Keratinocyte (primary cell): ENCODE data around the gene AFMID. TPM values are rescaled to one million over a fixed set of nuclear protein-coding genes. Genes with fewer than 3 reads are reported as not detected.
A peak's percentile ranks its signal among the peaks of the same experiment; 100 is the strongest.

Experiments used
- DNase-seq: peaks from one replicate; pipeline ENCODE4 v3.0.0-alpha.2; 2011; ENCODE audit warnings: low read depth, missing footprints, low spot score
- FAIRE-seq: peaks from 2 replicates; lab custom pipeline; 2011; peaks lifted over from hg19 to GRCh38; lab: Jason Lieb, UNC
- H2AFZ ChIP-seq: 2 replicates; pipeline ENCODE4 v1.6.0; 2012; ENCODE audit warnings: low read length, control low read depth, inconsistent platforms; ENCODE audit not compliant: control insufficient read depth
- H3K27ac ChIP-seq: 2 replicates; pipeline ENCODE4 v1.5.1; 2011; ENCODE audit warnings: low read length; ENCODE audit not compliant: control insufficient read depth, insufficient read depth
- H3K27me3 ChIP-seq: 3 replicates; pipeline ENCODE4 v1.6.0; 2011; ENCODE audit warnings: low read length; ENCODE audit not compliant: control insufficient read depth, insufficient read depth; ENCODE audit errors: extremely low read depth
- H3K36me3 ChIP-seq, 2 experiments: 2 replicates in 1 of 2; 3 replicates in 1 of 2; pipeline ENCODE4 v1.5.1; 2011; ENCODE audit warnings: low read length in 2 of 2, mild to moderate bottlenecking in 1 of 2; ENCODE audit not compliant: control insufficient read depth in 2 of 2, insufficient read depth in 2 of 2; ENCODE audit errors: extremely low read depth in 1 of 2
- H3K4me1 ChIP-seq: 3 replicates; pipeline ENCODE4 v1.5.1; 2011; ENCODE audit warnings: low read length; ENCODE audit not compliant: control insufficient read depth, insufficient read depth; ENCODE audit errors: extremely low read depth
- H3K4me2 ChIP-seq: 3 replicates; pipeline ENCODE4 v1.6.0; 2011; ENCODE audit warnings: low read depth, low read length; ENCODE audit not compliant: control insufficient read depth, insufficient read depth; ENCODE audit errors: extremely low read depth
- H3K4me3 ChIP-seq, 3 experiments: fragments of 200-600 bp in 1 of 3; sonication (generic) in 1 of 3; 2 replicates in 2 of 3; 3 replicates in 1 of 3; pipeline ENCODE4 v1.5.1; 2011 to 2016; ENCODE audit warnings: low read length in 3 of 3, mild to moderate bottlenecking in 3 of 3, control low read depth in 2 of 3, inconsistent platforms in 1 of 3, low read depth in 1 of 3, mixed read lengths in 1 of 3, mixed run types in 1 of 3, moderate library complexity in 1 of 3; ENCODE audit not compliant: control insufficient read depth in 2 of 3, insufficient read depth in 2 of 3; ENCODE audit errors: extremely low read depth in 1 of 3
- H3K79me2 ChIP-seq: 2 replicates; pipeline ENCODE4 v1.6.0; 2012; ENCODE audit warnings: low read length; ENCODE audit not compliant: control insufficient read depth, insufficient read depth
- H3K9ac ChIP-seq: 3 replicates; pipeline ENCODE4 v1.6.0; 2011; ENCODE audit warnings: low read length; ENCODE audit not compliant: control insufficient read depth, insufficient read depth; ENCODE audit errors: extremely low read depth
- H3K9me1 ChIP-seq: 3 replicates; pipeline ENCODE4 v1.6.0; 2011; ENCODE audit warnings: low read length; ENCODE audit not compliant: control insufficient read depth, insufficient read depth; ENCODE audit errors: extremely low read depth
- H3K9me3 ChIP-seq: 2 replicates; pipeline ENCODE4 v1.5.1; 2012; ENCODE audit warnings: low read depth, low read length; ENCODE audit not compliant: control insufficient read depth
- H4K20me1 ChIP-seq: 3 replicates; pipeline ENCODE4 v1.6.0; 2011; ENCODE audit warnings: low read length; ENCODE audit not compliant: control insufficient read depth, insufficient read depth; ENCODE audit errors: extremely low read depth
- EZH2 ChIP-seq: IDR thresholded peaks from one replicate; pipeline ENCODE4 v1.6.1; 2012; ENCODE audit warnings: inconsistent platforms, mild to moderate bottlenecking, low read length, moderate library complexity
- dilution Hi-C: fragments of 300-500 bp; cut with MboI; formaldehyde crosslinking; loops from one replicate; pipeline ENCODE4 v1.7.0; 2020; ENCODE audit warnings: low sequenced_read_pairs; ENCODE audit not compliant: extremely low pct_ligation_motif_present
- polyA plus RNA-seq, 5 experiments: library from polyadenylated mRNA; depleted of rRNA in 3 of 5; stranded (reverse) in 3 of 5; stranded (forward) in 1 of 5; unstranded in 1 of 5; fragments of >200 nt; gene quantifications; 1 replicate in 1 of 5; 2 replicates in 3 of 5; 3 replicates in 1 of 5; pipeline versions ENCODE4 v1.2.1 to v1.2.3, GENCODE V29; 2011 to 2012; ENCODE audit warnings: missing spikeins in 2 of 5, low read depth in 1 of 5, low replicate concordance in 1 of 5
- TF ChIP-seq, protein P1 (sequence below), 3 experiments: IDR thresholded peaks in 1 of 3; conservative IDR thresholded peaks in 1 of 3; optimal IDR thresholded peaks in 1 of 3; 2 replicates in 2 of 3; 3 replicates in 1 of 3; pipeline versions ENCODE3 to v1.5.1; 2011; ENCODE audit warnings: low read length in 3 of 3, mild to moderate bottlenecking in 3 of 3, moderate library complexity in 2 of 3, control low read depth in 1 of 3, inconsistent platforms in 1 of 3; ENCODE audit not compliant: insufficient read depth in 2 of 3; ENCODE audit errors: extremely low read depth in 1 of 3

The AFMID gene
- polyA plus RNA-seq, 1 donor (not counting 4 experiments of a cell fraction or from before 2014, with no cell fraction given), result 21.6 TPM

DNA sequence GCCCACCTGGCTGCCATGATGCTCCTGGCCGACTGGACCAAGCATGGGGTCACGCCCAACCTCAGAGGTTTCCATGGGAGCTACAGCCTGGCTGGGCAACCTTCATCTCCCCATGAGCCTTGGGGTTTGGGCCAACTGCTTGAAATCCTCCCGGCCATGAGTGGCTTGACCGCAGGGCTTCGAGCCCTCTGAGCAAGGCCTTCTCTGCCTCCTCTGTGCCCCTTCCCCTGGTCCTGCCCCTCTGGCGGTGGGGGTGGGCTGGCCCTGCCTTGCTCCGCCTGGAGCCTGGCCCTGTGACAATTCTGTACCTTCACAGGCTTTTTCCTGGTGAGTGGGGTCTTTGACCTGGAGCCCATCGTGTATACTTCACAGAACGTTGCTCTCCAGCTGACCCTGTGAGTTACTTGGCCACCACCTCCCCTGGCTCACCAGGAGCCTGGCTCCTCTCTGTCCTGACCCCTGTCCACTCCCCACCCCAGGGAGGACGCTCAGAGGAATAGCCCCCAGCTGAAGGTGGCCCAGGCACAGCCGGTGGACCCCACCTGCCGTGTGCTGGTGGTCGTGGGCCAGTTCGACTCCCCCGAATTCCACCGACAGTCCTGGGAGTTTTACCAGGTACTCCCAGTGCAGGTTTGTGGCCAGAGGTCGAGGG is 18.1 kb downstream of the AFMID start:
- no peaks in the 10 kb centered on the region for H4K20me1 ChIP-seq
- no peaks in the 10 kb centered on the region for H3K27me3 ChIP-seq
- no peak overlapping the region for H3K4me2 ChIP-seq
- H3K27ac ChIP-seq, result no peak overlapping the region
- DNase-seq, result no peak
- H3K4me3 ChIP-seq, result no peak overlapping the region
- H3K9ac ChIP-seq, result no peak overlapping the region
- no peak overlapping the region for H2AFZ ChIP-seq
- no peak for FAIRE-seq
- no peaks in the 10 kb centered on the region for H3K4me1 ChIP-seq
- H3K36me3 ChIP-seq, result peaks cover 0 to 13% of the 10 kb centered on the region in 2 experiments
- no peaks in the 10 kb centered on the region for H3K79me2 ChIP-seq
- no peaks in the 10 kb centered on the region for H3K9me3 ChIP-seq
- TF ChIP-seq, protein P1, sequence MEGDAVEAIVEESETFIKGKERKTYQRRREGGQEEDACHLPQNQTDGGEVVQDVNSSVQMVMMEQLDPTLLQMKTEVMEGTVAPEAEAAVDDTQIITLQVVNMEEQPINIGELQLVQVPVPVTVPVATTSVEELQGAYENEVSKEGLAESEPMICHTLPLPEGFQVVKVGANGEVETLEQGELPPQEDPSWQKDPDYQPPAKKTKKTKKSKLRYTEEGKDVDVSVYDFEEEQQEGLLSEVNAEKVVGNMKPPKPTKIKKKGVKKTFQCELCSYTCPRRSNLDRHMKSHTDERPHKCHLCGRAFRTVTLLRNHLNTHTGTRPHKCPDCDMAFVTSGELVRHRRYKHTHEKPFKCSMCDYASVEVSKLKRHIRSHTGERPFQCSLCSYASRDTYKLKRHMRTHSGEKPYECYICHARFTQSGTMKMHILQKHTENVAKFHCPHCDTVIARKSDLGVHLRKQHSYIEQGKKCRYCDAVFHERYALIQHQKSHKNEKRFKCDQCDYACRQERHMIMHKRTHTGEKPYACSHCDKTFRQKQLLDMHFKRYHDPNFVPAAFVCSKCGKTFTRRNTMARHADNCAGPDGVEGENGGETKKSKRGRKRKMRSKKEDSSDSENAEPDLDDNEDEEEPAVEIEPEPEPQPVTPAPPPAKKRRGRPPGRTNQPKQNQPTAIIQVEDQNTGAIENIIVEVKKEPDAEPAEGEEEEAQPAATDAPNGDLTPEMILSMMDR (optimal IDR thresholded peaks at IDR 0.05 in 1 of 3, IDR thresholded peaks at IDR 0.05 in 1 of 3, conservative IDR thresholded peaks at IDR 0.05 in 1 of 3; ENCODE audit: extremely low read depth in 1 of 3, insufficient read depth in 2 of 3, low read length in 3 of 3), result no peak
- TF ChIP-seq EZH2, result no peak
- dilution Hi-C loops, result no loop called here
- H3K9me1 ChIP-seq, result no peaks in the 10 kb centered on the region

DNA sequence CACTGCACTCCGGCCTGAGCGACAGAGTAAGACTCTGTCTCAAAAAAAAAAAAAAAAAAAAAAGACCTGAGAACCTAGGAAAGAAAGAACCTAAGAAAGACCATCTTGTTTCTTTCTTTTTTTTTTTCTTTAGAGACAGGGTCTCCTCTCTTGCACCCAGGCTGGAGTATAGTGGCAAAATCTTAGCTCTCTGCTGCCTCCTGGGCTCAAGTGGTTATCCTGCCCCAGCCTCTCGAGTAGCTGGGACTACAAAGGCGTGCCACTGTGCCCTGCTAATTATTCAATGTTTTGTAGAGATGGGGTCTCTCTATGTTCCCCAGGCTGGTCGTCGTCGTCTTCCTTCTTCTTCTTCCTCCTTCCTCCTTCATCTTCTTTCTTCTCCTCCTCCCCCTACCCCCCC is 19.1 kb downstream of the AFMID start:
- FAIRE-seq (no peak), DNase-seq (no peak)
- H3K36me3 ChIP-seq, result peaks cover 0 to 13% of the 10 kb centered on the region in 2 experiments
- H4K20me1 ChIP-seq, result no peaks in the 10 kb centered on the region
- H3K27ac ChIP-seq, result no peak overlapping the region
- TF ChIP-seq, protein P1 (optimal IDR thresholded peaks at IDR 0.05 in 1 of 3, IDR thresholded peaks at IDR 0.05 in 1 of 3, conservative IDR thresholded peaks at IDR 0.05 in 1 of 3; ENCODE audit: extremely low read depth in 1 of 3, insufficient read depth in 2 of 3, low read length in 3 of 3), result peak in 1 of 3 experiments; percentile 13
- no peak for TF ChIP-seq EZH2
- no peak overlapping the region for H3K4me3 ChIP-seq
- no peaks in the 10 kb centered on the region for H3K9me1 ChIP-seq
- no peaks in the 10 kb centered on the region for H3K9me3 ChIP-seq
- H3K4me2 ChIP-seq, result no peak overlapping the region
- dilution Hi-C loops, result no loop called here
- H3K9ac ChIP-seq, result no peak overlapping the region
- no peaks in the 10 kb centered on the region for H3K79me2 ChIP-seq
- no peaks in the 10 kb centered on the region for H3K4me1 ChIP-seq
- no peaks in the 10 kb centered on the region for H3K27me3 ChIP-seq
- no peak overlapping the region for H2AFZ ChIP-seq
